Measurements from ENCODE around the gene GPC5. TPM values are rescaled to one million over a fixed set of nuclear protein-coding genes. Genes with fewer than 3 reads are reported as not detected.

The GPC5 gene
- polyA plus RNA-seq, 3 donors: 2.7 to 4.4 (median 3.9) TPM

- no peak for DNase-seq
Observed at GRCh38 chr13:92150606-92151005, 752.2 kb downstream of the GPC5 start.

GRCh38 chr13:92158346-92158745, 759.9 kb downstream of the GPC5 start:
- DNase-seq: no peak

GRCh38 chr13:92164822-92165221, 766.4 kb downstream of the GPC5 start:
- DNase-seq: no peak

- no peak for DNase-seq
Observed at GRCh38 chr13:92172191-92172590, 773.8 kb downstream of the GPC5 start.

- DNase-seq: no peak
Observed at GRCh38 chr13:92173254-92173653, 774.8 kb downstream of the GPC5 start.

GRCh38 chr13:92175330-92175729, 776.9 kb downstream of the GPC5 start:
- peak; percentile 34 for DNase-seq

- DNase-seq: no peak
Observed at GRCh38 chr13:92177966-92178365, 779.5 kb downstream of the GPC5 start.

- DNase-seq: no peak
Observed at GRCh38 chr13:92179223-92179622, 780.8 kb downstream of the GPC5 start.

GRCh38 chr13:92187378-92187989, 789.1 kb downstream of the GPC5 start:
- peak; percentile 30 for DNase-seq

GRCh38 chr13:92188574-92188973, 790.2 kb downstream of the GPC5 start:
- DNase-seq: no peak

GRCh38 chr13:92196591-92197256, 798.3 kb downstream of the GPC5 start:
- no peak for DNase-seq

- no peak for DNase-seq
Observed at GRCh38 chr13:92197669-92198068, 799.2 kb downstream of the GPC5 start.

GRCh38 chr13:92218615-92219014, 820.2 kb downstream of the GPC5 start:
- DNase-seq: no peak

- no peak for DNase-seq
Observed at GRCh38 chr13:92221916-92222315, 823.5 kb downstream of the GPC5 start.

- no peak for DNase-seq
Observed at GRCh38 chr13:92224052-92224821, 825.8 kb downstream of the GPC5 start.

GRCh38 chr13:92224825-92225224, 826.4 kb downstream of the GPC5 start:
- DNase-seq: no peak

- no peak for DNase-seq
Observed at GRCh38 chr13:92225861-92226260, 827.4 kb downstream of the GPC5 start.

- no peak for DNase-seq
Observed at GRCh38 chr13:92232871-92233270, 834.5 kb downstream of the GPC5 start.

- no peak for DNase-seq
Observed at GRCh38 chr13:92251671-92252210, 853.3 kb downstream of the GPC5 start.

- no peak for DNase-seq
Observed at GRCh38 chr13:92255526-92255925, 857.1 kb downstream of the GPC5 start.

GRCh38 chr13:92256211-92256610, 857.8 kb downstream of the GPC5 start:
- DNase-seq: no peak

GRCh38 chr13:92259046-92259445, 860.6 kb downstream of the GPC5 start:
- DNase-seq: no peak

- DNase-seq: no peak
Observed at GRCh38 chr13:92259523-92259922, 861.1 kb downstream of the GPC5 start.

All from renal pelvis (tissue), 4 donors.